Transverse colon (tissue), 4 donors: ENCODE data around the gene AKR1C3. TPM values are rescaled to one million over a fixed set of nuclear protein-coding genes. Genes with fewer than 3 reads are reported as not detected.

Experiments
- DNase-seq: peaks from one replicate; pipeline ENCODE4 v3.0.0-alpha.2; 2019
- H3K27ac ChIP-seq, 4 donors: fragments of 200-600 bp; sonication (generic); 2 replicates each; pipeline ENCODE4 v1.5.1; 2016 to 2018; ENCODE audit warnings: inconsistent platforms in 4 of 4
- H3K27me3 ChIP-seq: fragments of 200-600 bp; sonication (generic); 2 replicates; pipeline ENCODE4 v1.5.1; 2017; ENCODE audit warnings: inconsistent platforms
- H3K36me3 ChIP-seq, 4 donors: fragments of 200-600 bp; sonication (generic); 2 replicates each; pipeline ENCODE4 v1.5.1; 2017 to 2019; ENCODE audit warnings: inconsistent platforms in 4 of 4
- H3K4me1 ChIP-seq, 4 donors: fragments of 200-600 bp; sonication (generic); 2 replicates each; pipeline ENCODE4 v1.5.1; 2017 to 2020; ENCODE audit warnings: inconsistent platforms in 4 of 4
- H3K4me3 ChIP-seq, 4 donors: fragments of 200-600 bp; sonication (generic); 1 replicate in 1 of 4; 2 replicates in 3 of 4; pipeline versions ENCODE4 v1.5.1 to v1.6.1; 2017 to 2019; ENCODE audit warnings: inconsistent platforms in 4 of 4
- H3K9me3 ChIP-seq, 2 donors: fragments of 200-600 bp; sonication (generic); 2 replicates each; pipeline ENCODE4 v1.5.1; 2017 to 2019; ENCODE audit warnings: inconsistent platforms in 2 of 2
- CTCF ChIP-seq, 5 experiments: fragments of 200-600 bp in 3 of 5; fragments of 450-650 bp in 2 of 5; sonication (generic) in 3 of 5; IDR thresholded peaks; 1 replicate in 2 of 5; 2 replicates in 3 of 5; pipeline ENCODE4 v1.5.1; 2016 to 2017; ENCODE audit warnings: antibody characterized with exemption in 5 of 5, inconsistent platforms in 3 of 5, mild to moderate bottlenecking in 2 of 5, moderate library complexity in 1 of 5
- EP300 ChIP-seq: sonication (generic); formaldehyde crosslinking; IDR thresholded peaks from one replicate; pipeline ENCODE4 v1.6.1; 2017; ENCODE audit warnings: antibody characterized with exemption, low read depth
- POLR2A ChIP-seq: fragments of 450-650 bp; IDR thresholded peaks from one replicate; pipeline ENCODE4 v1.6.1; 2016; ENCODE audit warnings: antibody characterized with exemption, mild to moderate bottlenecking, moderate library complexity
- POLR2AphosphoS5 ChIP-seq, 3 donors: sonication (generic); formaldehyde crosslinking; IDR thresholded peaks; one replicate each; pipeline ENCODE4 v1.6.1; 2016; ENCODE audit warnings: antibody characterized with exemption in 3 of 3
- WGBS, 2 donors: methylation state at CpG; one replicate each; pipeline ENCODE4 v1.1.5; 2018; ENCODE audit warnings: low coverage in 1 of 2; 5-methylcytosine and 5-hydroxymethylcytosine counted together
- in situ Hi-C, 4 donors: fragments of 200-750 bp; cut with MboI; loops; one replicate each; pipeline versions ENCODE4 v1.15.0 to v1.15.1; 2017; ENCODE audit warnings: low sequenced_read_pairs in 3 of 4, low pct_ligation_motif_present in 1 of 4, low pct_unique_long_range_greater_than_20kb in 1 of 4
- intact Hi-C: fragments of 100-400 bp; cut with DNase I; formaldehyde crosslinking; loops from one replicate; pipeline ENCODE4 v1.15.1; 2023; ENCODE audit warnings: low total_unique reads
- small RNA-seq, 4 donors: library from RNA; depleted of rRNA; stranded (forward); fragments of <200 nt; gene quantifications; one replicate each; pipeline ENCODE3, GENCODE V24; 2016
- total RNA-seq, 4 donors: library from RNA; depleted of rRNA; stranded (reverse); fragments of >200 nt; gene quantifications; one replicate each; pipeline ENCODE4 v1.1.0, GENCODE V29; 2016

Gene AKR1C3
- total RNA-seq, 4 donors from 2014 or later: 164 to 634 (median 415) TPM

- H3K27me3 ChIP-seq: no peaks in the 10 kb centered on the region
- H3K36me3 ChIP-seq: no peaks in the 10 kb centered on the region
- TF ChIP-seq POLR2AphosphoS5 (IDR thresholded peaks at IDR 0.05) (no peak), CTCF (IDR thresholded peaks at IDR 0.05) (no peak), EP300 (no peak), POLR2A (no peak)
- WGBS, 2 donors: 41% methylated on average over 1 of the region's 1 CpG; no CpG with 5 or more reads in 1 of the 2 donors
- no peak overlapping the region for H3K27ac ChIP-seq
- intact Hi-C loops: no loop called here
- no peak overlapping the region for H3K4me3 ChIP-seq
- no peaks in the 10 kb centered on the region for H3K4me1 ChIP-seq
- in situ Hi-C loops: no loop called here
- no peaks in the 10 kb centered on the region for H3K9me3 ChIP-seq
- DNase-seq: no peak
Observed at GRCh38 chr10:5155951-5156350, 61.7 kb downstream of the AKR1C3 start.

Small RNAs within 50 kb of the gene (small RNA-seq; reads per million reads assigned to genes)
- 0 reads per million in 4 donors for gene RF00096

Other genes with a start within 250 kb of the AKR1C3 start
- gene AKR1C1, start 131.0 kb upstream of the AKR1C3 start, total RNA-seq: 10 to 100 TPM in 3 of 4 donors, 1 to 10 TPM in 1; 3.0 to 20.5 (median 14.2) TPM
- 10 to 100 TPM; 43.0 to 72.7 (median 53.7) TPM for gene AKR1C2, start 90.6 kb upstream of the AKR1C3 start, total RNA-seq
- gene AKR1C8, start 90.7 kb downstream of the AKR1C3 start, total RNA-seq: 1 to 10 TPM in 1 of 4 donors, not detected in 3; 1.4 TPM
- not detected for gene AKR1C4, start 102.4 kb downstream of the AKR1C3 start, total RNA-seq